Breast epithelium (tissue), 3 donors: ENCODE measurements around the gene XG.

Source experiments
- POLR2A ChIP-seq: fragments of 450-650 bp; IDR thresholded peaks from one replicate; pipeline ENCODE4 v1.6.1; 2016; ENCODE audit warnings: antibody characterized with exemption, mild to moderate bottlenecking, moderate library complexity
- POLR2AphosphoS5 ChIP-seq, 3 donors: sonication (generic); formaldehyde crosslinking; IDR thresholded peaks; one replicate each; pipeline ENCODE4 v1.6.1; 2017; ENCODE audit warnings: antibody characterized with exemption in 3 of 3
- TF ChIP-seq, protein P1 (sequence below), 3 donors: fragments of 450-650 bp; IDR thresholded peaks; one replicate each; pipeline ENCODE4 v1.5.1; 2016 to 2017; ENCODE audit warnings: antibody characterized with exemption in 3 of 3, mild to moderate bottlenecking in 3 of 3, moderate library complexity in 3 of 3

DNA sequence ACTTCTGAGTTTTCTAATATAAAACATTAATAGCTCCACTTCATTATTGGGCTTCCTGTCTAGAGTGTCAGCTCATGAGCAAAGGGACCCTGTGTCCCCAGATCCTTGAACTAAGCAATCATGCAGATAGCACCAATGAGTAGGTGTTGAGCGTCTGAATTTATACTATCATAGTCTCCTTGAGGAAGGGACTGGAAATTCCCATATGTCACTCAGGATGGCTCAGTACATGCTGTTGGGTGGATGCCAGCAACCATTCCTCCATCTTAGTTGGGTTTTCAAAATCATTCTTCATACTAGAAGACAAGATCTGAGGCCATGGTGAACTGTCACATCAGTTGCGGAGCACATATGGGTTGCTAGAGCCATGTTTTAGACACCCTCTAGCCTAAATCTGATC lies 33.0 kb upstream of the XG start:
- TF ChIP-seq, protein P1, sequence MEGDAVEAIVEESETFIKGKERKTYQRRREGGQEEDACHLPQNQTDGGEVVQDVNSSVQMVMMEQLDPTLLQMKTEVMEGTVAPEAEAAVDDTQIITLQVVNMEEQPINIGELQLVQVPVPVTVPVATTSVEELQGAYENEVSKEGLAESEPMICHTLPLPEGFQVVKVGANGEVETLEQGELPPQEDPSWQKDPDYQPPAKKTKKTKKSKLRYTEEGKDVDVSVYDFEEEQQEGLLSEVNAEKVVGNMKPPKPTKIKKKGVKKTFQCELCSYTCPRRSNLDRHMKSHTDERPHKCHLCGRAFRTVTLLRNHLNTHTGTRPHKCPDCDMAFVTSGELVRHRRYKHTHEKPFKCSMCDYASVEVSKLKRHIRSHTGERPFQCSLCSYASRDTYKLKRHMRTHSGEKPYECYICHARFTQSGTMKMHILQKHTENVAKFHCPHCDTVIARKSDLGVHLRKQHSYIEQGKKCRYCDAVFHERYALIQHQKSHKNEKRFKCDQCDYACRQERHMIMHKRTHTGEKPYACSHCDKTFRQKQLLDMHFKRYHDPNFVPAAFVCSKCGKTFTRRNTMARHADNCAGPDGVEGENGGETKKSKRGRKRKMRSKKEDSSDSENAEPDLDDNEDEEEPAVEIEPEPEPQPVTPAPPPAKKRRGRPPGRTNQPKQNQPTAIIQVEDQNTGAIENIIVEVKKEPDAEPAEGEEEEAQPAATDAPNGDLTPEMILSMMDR (IDR thresholded peaks at IDR 0.05): no peak
- no peak for TF ChIP-seq POLR2A
- no peak for TF ChIP-seq POLR2AphosphoS5 (IDR thresholded peaks at IDR 0.05)
